Measurements from ENCODE around the gene PKN2.

GRCh38 chr1:88800382-88801051 lies 116.4 kb downstream of the PKN2 start:
- TF ChIP-seq CTCF (IDR thresholded peaks at IDR 0.05; ENCODE audit: low read depth, low read length, poor library complexity, severe bottlenecking) (peak; percentile 57), EZH2phosphoT487 (IDR thresholded peaks at IDR 0.05; ENCODE audit: borderline replicate concordance, low read length) (no peak)
